Vagina (tissue), 2 donors: ENCODE measurements around the gene GIGYF2. TPM values are rescaled to one million over a fixed set of nuclear protein-coding genes. Genes with fewer than 3 reads are reported as not detected.

Experiments used
- DNase-seq, 2 donors: peaks; one replicate each; pipeline ENCODE4 v3.0.0-alpha.2; 2017; ENCODE audit errors: extremely low spot score in 2 of 2
- H3K27ac ChIP-seq: fragments of 200-600 bp; sonication (generic); one replicate; pipeline ENCODE4 v1.5.1; 2019
- H3K27me3 ChIP-seq: fragments of 200-600 bp; sonication (generic); one replicate; pipeline ENCODE4 v1.5.1; 2019
- H3K36me3 ChIP-seq, 2 donors: fragments of 200-600 bp; sonication (generic); one replicate each; pipeline ENCODE4 v1.5.1; 2017 to 2019
- H3K4me1 ChIP-seq: fragments of 200-600 bp; sonication (generic); one replicate; pipeline ENCODE4 v1.5.1; 2019
- H3K4me3 ChIP-seq, 2 donors: fragments of 200-600 bp; sonication (generic); 1 replicate in 1 of 2; 2 replicates in 1 of 2; pipeline ENCODE4 v1.5.1; 2016 to 2019
- H3K9me3 ChIP-seq: fragments of 200-600 bp; sonication (generic); one replicate; pipeline ENCODE4 v1.5.1; 2019
- POLR2A ChIP-seq, 2 donors: fragments of 450-650 bp; IDR thresholded peaks; one replicate each; pipeline ENCODE4 v1.6.1; 2017; ENCODE audit warnings: antibody characterized with exemption in 2 of 2, mild to moderate bottlenecking in 2 of 2, moderate library complexity in 2 of 2
- POLR2AphosphoS5 ChIP-seq, 2 donors: sonication (generic); formaldehyde crosslinking; IDR thresholded peaks; one replicate each; pipeline ENCODE4 v1.9.0; 2017; ENCODE audit warnings: antibody characterized with exemption in 2 of 2, mild to moderate bottlenecking in 2 of 2, low read depth in 1 of 2; ENCODE audit not compliant: insufficient read depth in 1 of 2
- intact Hi-C: fragments of 100-400 bp; cut with DNase I; formaldehyde crosslinking; loops from one replicate; pipeline ENCODE4 v1.15.1; 2023
- total RNA-seq: library from RNA; depleted of rRNA; stranded (reverse); fragments of >200 nt; gene quantifications from one replicate; pipeline ENCODE4 v1.2.3, GENCODE V29; 2016
- TF ChIP-seq, protein P1 (sequence below), 3 experiments: fragments of 450-650 bp in 2 of 3; fragments of 200-600 bp in 1 of 3; sonication (generic) in 1 of 3; IDR thresholded peaks; one replicate each; pipeline ENCODE4 v1.5.1; 2017 to 2019; ENCODE audit warnings: antibody characterized with exemption in 3 of 3, mild to moderate bottlenecking in 2 of 3, moderate library complexity in 2 of 3

The GIGYF2 gene
- total RNA-seq, 1 donor from 2014 or later = 69.0 TPM

DNA sequence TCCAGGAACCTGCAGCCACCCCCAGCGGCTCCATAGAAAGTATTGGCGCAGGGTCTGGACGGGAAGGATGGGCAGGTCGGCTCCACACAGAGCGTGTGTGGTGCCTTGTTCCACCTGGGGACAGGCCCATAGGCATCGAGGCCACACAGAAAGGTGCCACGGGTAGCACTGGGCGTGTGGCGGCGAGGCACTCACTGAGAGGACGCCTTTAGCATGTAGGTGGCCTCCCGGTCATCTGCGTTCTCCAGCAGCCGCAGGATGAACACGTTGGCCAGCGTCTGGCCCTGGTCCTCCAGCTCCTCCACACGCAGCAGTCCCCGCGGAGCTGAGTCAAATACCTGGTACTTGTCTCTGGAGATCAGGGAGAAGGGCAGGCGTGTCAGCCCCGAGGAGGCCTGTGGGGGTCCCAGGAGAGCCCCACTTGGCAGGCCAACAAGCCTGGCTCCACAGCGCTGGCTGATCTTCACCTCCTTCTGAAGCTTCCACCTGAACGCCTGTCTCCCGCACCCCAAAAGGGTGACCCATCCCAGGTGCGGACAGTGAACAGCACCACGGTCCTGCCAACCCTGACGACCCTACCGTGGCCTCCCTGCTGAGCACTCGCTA, 186.1 kb downstream of the GIGYF2 start:
- intact Hi-C loops = no loop called here
- no peak for DNase-seq
- Histone ChIP-seq H3K27me3 (no peaks in the 10 kb centered on the region), H3K4me1 (no peaks in the 10 kb centered on the region), H3K4me3 (no peak overlapping the region), H3K27ac (no peak overlapping the region), H3K9me3 (no peaks in the 10 kb centered on the region), H3K36me3 (no peaks in the 10 kb centered on the region)
- TF ChIP-seq POLR2AphosphoS5 (IDR thresholded peaks at IDR 0.05; ENCODE audit: insufficient read depth in 1 of 2, low read depth in 1 of 2) (no peak), POLR2A (IDR thresholded peaks at IDR 0.05) (no peak)
- TF ChIP-seq, protein P1, sequence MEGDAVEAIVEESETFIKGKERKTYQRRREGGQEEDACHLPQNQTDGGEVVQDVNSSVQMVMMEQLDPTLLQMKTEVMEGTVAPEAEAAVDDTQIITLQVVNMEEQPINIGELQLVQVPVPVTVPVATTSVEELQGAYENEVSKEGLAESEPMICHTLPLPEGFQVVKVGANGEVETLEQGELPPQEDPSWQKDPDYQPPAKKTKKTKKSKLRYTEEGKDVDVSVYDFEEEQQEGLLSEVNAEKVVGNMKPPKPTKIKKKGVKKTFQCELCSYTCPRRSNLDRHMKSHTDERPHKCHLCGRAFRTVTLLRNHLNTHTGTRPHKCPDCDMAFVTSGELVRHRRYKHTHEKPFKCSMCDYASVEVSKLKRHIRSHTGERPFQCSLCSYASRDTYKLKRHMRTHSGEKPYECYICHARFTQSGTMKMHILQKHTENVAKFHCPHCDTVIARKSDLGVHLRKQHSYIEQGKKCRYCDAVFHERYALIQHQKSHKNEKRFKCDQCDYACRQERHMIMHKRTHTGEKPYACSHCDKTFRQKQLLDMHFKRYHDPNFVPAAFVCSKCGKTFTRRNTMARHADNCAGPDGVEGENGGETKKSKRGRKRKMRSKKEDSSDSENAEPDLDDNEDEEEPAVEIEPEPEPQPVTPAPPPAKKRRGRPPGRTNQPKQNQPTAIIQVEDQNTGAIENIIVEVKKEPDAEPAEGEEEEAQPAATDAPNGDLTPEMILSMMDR (IDR thresholded peaks at IDR 0.05) = no peak

DNA sequence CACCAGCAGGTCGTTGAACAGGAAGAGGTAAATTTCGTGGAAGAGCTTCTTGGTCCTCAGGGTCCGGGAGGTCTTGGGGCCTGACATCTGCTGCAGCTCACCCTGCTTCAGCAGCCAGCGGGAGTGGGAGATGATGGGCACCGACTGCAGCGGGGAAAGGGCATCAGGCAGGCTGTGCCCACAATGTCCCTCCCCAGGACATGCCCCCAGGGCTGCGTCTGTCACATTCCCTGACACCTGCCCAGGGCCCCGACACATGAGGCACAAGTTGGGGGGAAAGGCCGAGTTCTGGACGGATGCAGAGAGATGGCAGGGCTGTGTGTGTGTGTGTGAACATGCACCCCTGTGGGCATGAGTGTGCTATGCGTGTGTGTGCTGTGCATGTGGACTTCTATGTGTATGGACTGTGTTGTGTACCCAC, 186.9 kb downstream of the GIGYF2 start:
- Histone ChIP-seq H3K4me3 (no peak overlapping the region), H3K4me1 (no peaks in the 10 kb centered on the region), H3K27me3 (no peaks in the 10 kb centered on the region), H3K36me3 (no peaks in the 10 kb centered on the region), H3K27ac (no peak overlapping the region), H3K9me3 (no peaks in the 10 kb centered on the region)
- no peak for TF ChIP-seq POLR2A (IDR thresholded peaks at IDR 0.05)
- TF ChIP-seq POLR2AphosphoS5 (IDR thresholded peaks at IDR 0.05; ENCODE audit: insufficient read depth in 1 of 2, low read depth in 1 of 2) = no peak
- TF ChIP-seq, protein P1 (IDR thresholded peaks at IDR 0.05) = no peak
- DNase-seq = no peak
- intact Hi-C loops = no loop called here

DNA sequence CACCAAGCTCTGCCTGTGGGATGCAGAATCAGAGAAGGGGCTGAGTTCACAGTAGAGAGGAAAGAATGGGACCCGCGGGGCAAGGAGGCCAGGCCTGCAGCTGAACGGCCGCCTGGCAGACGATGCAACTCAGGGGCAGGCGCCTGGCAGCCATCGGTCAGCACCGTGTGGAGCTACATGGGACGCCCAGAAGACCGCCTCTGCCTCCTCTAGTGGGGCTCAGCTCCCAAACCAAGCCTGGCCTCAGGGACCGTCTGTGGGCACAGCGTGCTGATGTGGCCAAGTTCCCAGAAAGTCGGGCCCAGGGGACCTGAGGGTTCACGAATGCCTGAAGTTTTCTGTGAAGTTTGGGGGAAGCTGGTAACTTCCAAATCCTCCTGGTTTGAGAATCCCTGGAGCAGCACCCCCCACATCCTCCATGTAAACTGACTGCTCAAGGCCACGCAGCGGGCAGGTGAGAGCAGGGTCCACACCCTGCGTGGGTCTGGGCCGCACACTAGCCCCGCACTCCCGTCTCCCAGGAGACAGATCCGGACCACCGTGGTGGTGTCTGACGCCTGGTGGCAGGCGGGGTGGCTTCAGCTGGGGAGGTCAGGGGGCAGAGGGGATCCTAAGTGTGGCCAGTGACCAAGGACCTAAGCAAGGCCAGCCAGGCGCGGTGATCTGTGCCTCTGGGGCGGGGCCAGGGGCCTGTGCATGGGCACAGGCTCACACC, 187.6 kb downstream of the GIGYF2 start:
- DNase-seq = no peak
- Histone ChIP-seq H3K4me3 (no peak overlapping the region), H3K27me3 (no peaks in the 10 kb centered on the region), H3K36me3 (no peaks in the 10 kb centered on the region), H3K9me3 (no peaks in the 10 kb centered on the region), H3K4me1 (no peaks in the 10 kb centered on the region), H3K27ac (no peak overlapping the region)
- TF ChIP-seq POLR2AphosphoS5 (IDR thresholded peaks at IDR 0.05; ENCODE audit: insufficient read depth in 1 of 2, low read depth in 1 of 2) = no peak
- no peak for TF ChIP-seq POLR2A (IDR thresholded peaks at IDR 0.05)
- TF ChIP-seq, protein P1 (IDR thresholded peaks at IDR 0.05) = no peak
- intact Hi-C loops = no loop called here

DNA sequence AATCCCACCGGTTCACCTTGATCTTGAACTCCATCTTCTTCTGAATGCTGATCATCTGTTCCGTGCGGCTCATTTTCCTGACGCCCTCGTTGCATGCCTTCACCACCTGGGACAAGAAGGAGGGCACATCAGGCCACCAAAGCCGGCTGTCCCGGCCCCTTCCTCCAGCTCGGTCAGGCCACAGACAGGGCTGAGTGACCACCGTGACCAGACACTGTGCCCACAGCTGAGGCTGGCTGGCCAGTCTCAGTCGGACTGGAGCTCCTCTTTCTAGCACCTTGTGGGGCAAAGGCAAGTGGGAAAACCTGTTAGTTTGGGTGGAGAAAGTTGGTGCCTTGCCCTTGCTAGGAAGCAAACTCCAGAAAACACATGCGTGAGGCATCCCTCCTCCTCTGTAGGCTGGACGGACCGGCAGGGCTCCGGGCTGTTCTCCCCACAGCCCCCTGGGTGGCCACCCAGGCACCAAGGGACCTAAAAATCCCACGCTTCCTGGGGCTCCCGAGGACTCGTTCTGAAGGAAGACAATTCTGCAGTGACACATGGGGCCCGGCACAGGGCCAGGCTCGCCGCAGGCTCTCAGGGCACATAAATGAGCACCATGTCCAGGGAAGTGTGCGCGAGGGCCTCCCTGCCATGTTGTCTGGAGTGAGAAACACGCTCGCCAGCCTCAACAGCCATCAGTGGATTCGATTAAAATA, 188.3 kb downstream of the GIGYF2 start:
- H3K27me3 ChIP-seq = no peaks in the 10 kb centered on the region
- no peak overlapping the region for H3K27ac ChIP-seq
- intact Hi-C loops = no loop called here
- no peaks in the 10 kb centered on the region for H3K36me3 ChIP-seq
- DNase-seq = no peak
- H3K9me3 ChIP-seq = no peaks in the 10 kb centered on the region
- TF ChIP-seq, protein P1 (IDR thresholded peaks at IDR 0.05) = no peak
- TF ChIP-seq POLR2AphosphoS5 (IDR thresholded peaks at IDR 0.05; ENCODE audit: insufficient read depth in 1 of 2, low read depth in 1 of 2) = no peak
- no peak for TF ChIP-seq POLR2A (IDR thresholded peaks at IDR 0.05)
- no peak overlapping the region for H3K4me3 ChIP-seq
- no peaks in the 10 kb centered on the region for H3K4me1 ChIP-seq
